Neural progenitor cell (in vitro differentiated cells): Measurements from ENCODE around the gene ATP10A.

Experiments
- EZH2phosphoT487 ChIP-seq: fragments of 200-600 bp; sonication (generic); IDR thresholded peaks from 2 replicates; pipeline ENCODE4 v1.6.1; 2017; ENCODE audit warnings: antibody characterized with exemption
- TF ChIP-seq, protein P1 (sequence below): fragments of 200-600 bp; sonication (generic); IDR thresholded peaks from 2 replicates; pipeline ENCODE4 v1.5.1; 2017; ENCODE audit warnings: antibody characterized with exemption, mild to moderate bottlenecking

DNA sequence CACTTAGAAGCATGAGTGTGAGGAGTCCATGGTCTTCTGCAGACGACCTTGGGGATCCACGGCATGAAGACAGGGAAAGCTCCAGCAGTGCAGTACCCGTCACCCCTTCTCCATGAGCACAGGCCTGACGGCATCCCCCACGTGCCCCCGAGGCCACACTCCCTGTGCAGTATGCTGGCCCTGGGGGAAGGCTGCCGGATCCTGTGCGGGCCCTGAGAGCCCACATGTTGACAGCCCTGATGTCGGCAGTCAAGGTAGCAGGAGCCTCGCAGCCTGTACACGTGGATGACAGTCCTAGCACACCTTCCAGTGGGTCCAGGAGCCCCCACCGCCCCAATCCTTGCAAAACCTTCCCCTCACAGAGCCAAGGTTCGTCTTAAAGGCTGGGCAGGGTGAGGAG is 195.3 kb downstream of the ATP10A start:
- TF ChIP-seq, protein P1, sequence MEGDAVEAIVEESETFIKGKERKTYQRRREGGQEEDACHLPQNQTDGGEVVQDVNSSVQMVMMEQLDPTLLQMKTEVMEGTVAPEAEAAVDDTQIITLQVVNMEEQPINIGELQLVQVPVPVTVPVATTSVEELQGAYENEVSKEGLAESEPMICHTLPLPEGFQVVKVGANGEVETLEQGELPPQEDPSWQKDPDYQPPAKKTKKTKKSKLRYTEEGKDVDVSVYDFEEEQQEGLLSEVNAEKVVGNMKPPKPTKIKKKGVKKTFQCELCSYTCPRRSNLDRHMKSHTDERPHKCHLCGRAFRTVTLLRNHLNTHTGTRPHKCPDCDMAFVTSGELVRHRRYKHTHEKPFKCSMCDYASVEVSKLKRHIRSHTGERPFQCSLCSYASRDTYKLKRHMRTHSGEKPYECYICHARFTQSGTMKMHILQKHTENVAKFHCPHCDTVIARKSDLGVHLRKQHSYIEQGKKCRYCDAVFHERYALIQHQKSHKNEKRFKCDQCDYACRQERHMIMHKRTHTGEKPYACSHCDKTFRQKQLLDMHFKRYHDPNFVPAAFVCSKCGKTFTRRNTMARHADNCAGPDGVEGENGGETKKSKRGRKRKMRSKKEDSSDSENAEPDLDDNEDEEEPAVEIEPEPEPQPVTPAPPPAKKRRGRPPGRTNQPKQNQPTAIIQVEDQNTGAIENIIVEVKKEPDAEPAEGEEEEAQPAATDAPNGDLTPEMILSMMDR = no peak
- TF ChIP-seq EZH2phosphoT487 = no peak
